IPS-20b (cell line): ENCODE results near the gene SP3.

Source experiments
- H3K27ac ChIP-seq: one replicate; pipeline ENCODE4 v1.5.1; 2013; ENCODE audit warnings: low read length
- H3K27me3 ChIP-seq: 2 replicates; pipeline ENCODE4 v1.6.1; 2013; ENCODE audit warnings: mild to moderate bottlenecking, low read length, inconsistent platforms; ENCODE audit not compliant: insufficient read depth
- H3K36me3 ChIP-seq: 2 replicates; pipeline ENCODE4 v1.6.1; 2013; ENCODE audit warnings: low read depth, mild to moderate bottlenecking, inconsistent platforms, low read length, moderate library complexity; ENCODE audit not compliant: insufficient read depth
- H3K4me1 ChIP-seq: 2 replicates; pipeline ENCODE4 v1.6.1; 2013; ENCODE audit warnings: mild to moderate bottlenecking, control low read depth, inconsistent platforms, low read length, moderate library complexity; ENCODE audit not compliant: insufficient read depth
- H3K4me3 ChIP-seq: 2 replicates; pipeline ENCODE4 v1.5.1; 2013; ENCODE audit warnings: mild to moderate bottlenecking, low read length, inconsistent platforms
- H3K9ac ChIP-seq: 2 replicates; pipeline ENCODE4 v1.6.1; 2013; ENCODE audit warnings: low read depth, mild to moderate bottlenecking, inconsistent platforms, low read length, moderate library complexity
- H3K9me3 ChIP-seq: 2 replicates; pipeline ENCODE4 v1.6.1; 2013; ENCODE audit warnings: mild to moderate bottlenecking, low read depth, low read length, inconsistent platforms; ENCODE audit not compliant: insufficient read depth

Gene SP3

DNA sequence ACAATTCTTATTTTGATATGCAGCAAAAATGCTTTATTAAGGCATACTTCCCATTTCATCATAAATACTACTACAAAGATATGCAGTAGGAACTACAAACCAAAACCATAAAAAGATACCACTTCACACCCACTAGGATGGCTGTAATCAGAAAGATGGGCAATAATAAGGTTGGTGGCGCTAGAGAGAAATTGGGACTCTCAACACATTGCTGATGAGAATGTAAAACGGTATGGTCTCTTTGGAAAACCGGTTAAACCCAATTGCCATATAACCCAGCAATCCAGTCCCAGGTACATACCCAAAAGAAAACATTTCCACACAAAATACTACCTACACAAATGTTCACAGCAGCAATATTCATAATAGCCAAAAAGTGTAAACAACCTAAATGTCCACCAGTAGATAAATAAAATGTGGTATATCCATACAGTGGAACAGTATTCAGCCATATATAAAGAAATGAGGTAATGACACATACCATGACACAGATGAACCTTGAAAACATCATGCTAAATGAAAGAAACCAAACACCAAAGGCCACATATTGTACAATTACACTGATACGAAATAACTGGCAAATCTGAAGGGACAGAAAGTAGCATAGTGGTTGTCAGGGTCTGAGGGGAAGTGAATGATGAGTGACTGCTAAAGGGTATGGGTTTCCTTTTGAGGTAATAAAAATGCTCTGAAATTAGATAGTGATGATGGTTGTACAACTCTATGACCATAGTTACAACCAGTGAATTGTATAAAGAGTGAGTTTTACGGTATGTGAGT is 12.7 kb downstream of the SP3 start:
- H3K27me3 ChIP-seq = no peaks in the 10 kb centered on the region
- peaks cover 62% of the 10 kb centered on the region for H3K36me3 ChIP-seq
- H3K4me3 ChIP-seq = no peak overlapping the region
- no peak overlapping the region for H3K9ac ChIP-seq
- no peak overlapping the region for H3K27ac ChIP-seq
- no peaks in the 10 kb centered on the region for H3K4me1 ChIP-seq
- H3K9me3 ChIP-seq = no peaks in the 10 kb centered on the region

GRCh38 chr2:173948842-173949241 is 16.3 kb downstream of the SP3 start:
- Histone ChIP-seq H3K4me1 (no peaks in the 10 kb centered on the region), H3K27ac (no peak overlapping the region), H3K4me3 (no peak overlapping the region), H3K36me3 (peaks cover 30% of the 10 kb centered on the region), H3K27me3 (no peaks in the 10 kb centered on the region), H3K9me3 (no peaks in the 10 kb centered on the region), H3K9ac (no peak overlapping the region)

- no peaks in the 10 kb centered on the region for H3K27me3 ChIP-seq
- H3K9me3 ChIP-seq = no peaks in the 10 kb centered on the region
- H3K4me3 ChIP-seq = no peak overlapping the region
- H3K27ac ChIP-seq = no peak overlapping the region
- peaks cover 24% of the 10 kb centered on the region for H3K36me3 ChIP-seq
- no peaks in the 10 kb centered on the region for H3K4me1 ChIP-seq
- no peak overlapping the region for H3K9ac ChIP-seq
These were observed 17.0 kb downstream of the SP3 start for GRCh38 chr2:173948198-173948597.

- no peaks in the 10 kb centered on the region for H3K27me3 ChIP-seq
- H3K4me1 ChIP-seq = no peaks in the 10 kb centered on the region
- peaks cover 13% of the 10 kb centered on the region; the same call in 1 of the 2 replicates for H3K36me3 ChIP-seq
These were observed 18.0 kb downstream of the SP3 start for GRCh38 chr2:173947131-173947530.

GRCh38 chr2:173943738-173944137 is 21.4 kb downstream of the SP3 start:
- H3K9me3 ChIP-seq = no peaks in the 10 kb centered on the region
- no peak overlapping the region for H3K4me3 ChIP-seq
- H3K27ac ChIP-seq = no peak overlapping the region
- H3K27me3 ChIP-seq = no peaks in the 10 kb centered on the region
- H3K4me1 ChIP-seq = peaks cover 6% of the 10 kb centered on the region
- H3K9ac ChIP-seq = no peak overlapping the region
- H3K36me3 ChIP-seq = no peaks in the 10 kb centered on the region

More at GRCh38 chr2:173947131-173947530, 18.0 kb downstream of the SP3 start:
- no peak overlapping the region for H3K4me3 ChIP-seq
- H3K9ac ChIP-seq = no peak overlapping the region
- no peaks in the 10 kb centered on the region for H3K9me3 ChIP-seq
- no peak overlapping the region for H3K27ac ChIP-seq

DNA sequence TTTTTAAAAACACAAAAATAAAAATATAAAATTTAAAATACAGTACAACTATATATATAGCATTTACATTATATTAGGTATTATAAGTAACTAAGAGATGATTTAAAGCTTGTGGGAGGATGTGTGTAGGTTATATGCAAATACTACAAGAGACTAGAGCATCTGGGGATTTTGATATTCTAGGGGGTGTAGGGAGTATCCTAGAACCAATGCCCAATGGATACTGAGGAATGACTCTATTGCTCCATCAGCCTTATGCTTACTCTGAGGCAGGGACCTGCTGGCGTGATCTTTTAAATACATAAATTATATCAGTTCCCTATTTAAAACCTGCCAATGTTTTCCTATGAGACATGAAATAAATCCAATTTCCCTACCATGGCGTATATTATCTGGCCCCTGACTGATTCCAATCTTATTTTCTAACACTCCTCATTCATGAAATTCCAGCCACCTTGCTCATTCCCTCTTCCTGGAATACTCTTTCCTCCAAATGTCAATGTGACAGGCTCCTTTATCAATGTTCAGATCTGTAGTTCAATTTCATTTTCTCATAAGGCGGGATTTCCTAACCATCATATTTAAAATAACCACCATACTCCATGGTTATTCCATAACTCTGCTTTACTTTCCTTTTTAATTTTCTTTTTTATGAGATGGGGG is 22.2 kb downstream of the SP3 start:
- Histone ChIP-seq H3K9me3 (no peaks in the 10 kb centered on the region), H3K4me1 (peaks cover 6% of the 10 kb centered on the region), H3K36me3 (no peaks in the 10 kb centered on the region), H3K9ac (no peak overlapping the region), H3K4me3 (no peak overlapping the region), H3K27ac (no peak overlapping the region), H3K27me3 (no peaks in the 10 kb centered on the region)

GRCh38 chr2:173941567-173941966 is 23.6 kb downstream of the SP3 start:
- Histone ChIP-seq H3K36me3 (no peaks in the 10 kb centered on the region), H3K27me3 (no peaks in the 10 kb centered on the region)

DNA sequence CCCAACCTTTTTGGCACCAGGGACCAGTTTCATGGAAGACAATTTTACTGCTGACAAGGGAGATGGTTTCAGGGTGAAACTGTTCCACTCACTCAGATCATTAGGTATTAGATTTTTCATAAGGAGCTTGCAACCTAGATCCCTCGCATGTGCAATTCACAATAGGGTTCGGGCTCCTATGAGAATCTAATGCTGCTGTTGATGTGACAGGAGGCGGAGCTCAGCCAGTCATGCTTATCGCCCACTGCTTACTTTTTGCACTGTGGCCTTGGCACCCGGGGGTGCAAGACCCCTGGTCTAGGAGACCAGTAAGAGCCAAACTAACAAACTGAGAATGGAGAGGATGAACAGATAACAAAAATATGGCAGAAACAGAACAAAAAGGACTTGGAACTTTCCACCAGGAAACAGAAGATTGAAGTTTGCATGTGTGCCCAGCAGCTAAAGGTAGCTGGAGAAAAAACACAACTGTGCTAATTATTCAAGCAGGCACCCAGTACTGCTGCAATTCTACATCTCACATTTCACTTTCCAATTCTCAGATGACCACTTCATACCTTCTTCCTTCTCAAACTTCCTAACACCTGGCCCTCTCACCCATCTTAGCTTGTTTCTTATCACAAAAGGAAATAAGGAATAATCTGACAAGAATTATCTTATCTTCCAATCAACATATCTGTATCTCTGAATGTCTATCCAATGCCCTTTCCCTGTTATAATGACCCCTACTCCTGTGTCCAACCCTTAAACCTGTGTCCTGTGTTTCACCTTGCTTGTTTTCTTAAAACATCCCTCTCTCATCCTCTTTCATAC is 24.8 kb downstream of the SP3 start:
- Histone ChIP-seq H3K27ac (no peak overlapping the region), H3K27me3 (no peaks in the 10 kb centered on the region), H3K36me3 (no peaks in the 10 kb centered on the region), H3K9me3 (no peaks in the 10 kb centered on the region), H3K4me1 (peaks cover 6% of the 10 kb centered on the region), H3K9ac (no peak overlapping the region), H3K4me3 (no peak overlapping the region)

More at GRCh38 chr2:173941567-173941966, 23.6 kb downstream of the SP3 start:
- peaks cover 6% of the 10 kb centered on the region for H3K4me1 ChIP-seq
- H3K9ac ChIP-seq = no peak overlapping the region
- no peak overlapping the region for H3K4me3 ChIP-seq
- H3K27ac ChIP-seq = no peak overlapping the region
- H3K9me3 ChIP-seq = no peaks in the 10 kb centered on the region

GRCh38 chr2:173938700-173939384 is 26.3 kb downstream of the SP3 start:
- no peaks in the 10 kb centered on the region for H3K36me3 ChIP-seq
- peaks cover 6% of the 10 kb centered on the region for H3K4me1 ChIP-seq
- no peak overlapping the region for H3K27ac ChIP-seq

GRCh38 chr2:173935305-173935704 is 29.9 kb downstream of the SP3 start:
- H3K4me1 ChIP-seq = peaks cover 6% of the 10 kb centered on the region
- H3K36me3 ChIP-seq = peaks cover 4% of the 10 kb centered on the region; the same call in 1 of the 2 replicates
- H3K27ac ChIP-seq = no peak overlapping the region
- H3K27me3 ChIP-seq = no peaks in the 10 kb centered on the region
- H3K9me3 ChIP-seq = no peaks in the 10 kb centered on the region
- no peak overlapping the region for H3K4me3 ChIP-seq
- H3K9ac ChIP-seq = no peak overlapping the region

More at GRCh38 chr2:173938700-173939384, 26.3 kb downstream of the SP3 start:
- H3K9ac ChIP-seq = no peak overlapping the region
- no peaks in the 10 kb centered on the region for H3K9me3 ChIP-seq
- no peak overlapping the region for H3K4me3 ChIP-seq
- no peaks in the 10 kb centered on the region for H3K27me3 ChIP-seq

GRCh38 chr2:173934895-173935294 is 30.3 kb downstream of the SP3 start:
- Histone ChIP-seq H3K36me3 (peaks cover 4% of the 10 kb centered on the region; the same call in 1 of the 2 replicates), H3K4me3 (no peak overlapping the region), H3K27ac (no peak overlapping the region), H3K27me3 (no peaks in the 10 kb centered on the region), H3K9me3 (no peaks in the 10 kb centered on the region), H3K9ac (no peak overlapping the region), H3K4me1 (peaks cover 6% of the 10 kb centered on the region)
